Thoracic aorta (tissue), 2 donors: ENCODE results near the gene ENKD1. TPM values are rescaled to one million over a fixed set of nuclear protein-coding genes. Genes with fewer than 3 reads are reported as not detected.

Experiments used
- ATAC-seq: fragments of 150-250 bp; one replicate; pipeline ENCODE4 v1.8.0; 2017; ENCODE audit warnings: low read depth; ENCODE audit not compliant: insufficient number of reproducible peaks, low FRiP score
- DNase-seq: peaks from one replicate; pipeline ENCODE4 v3.0.0-alpha.2; 2020; ENCODE audit warnings: low spot score
- H3K27ac ChIP-seq, 2 donors: fragments of 200-600 bp; sonication (generic); 1 replicate in 1 of 2; 2 replicates in 1 of 2; pipeline ENCODE4 v1.5.1; 2016; ENCODE audit warnings: mild to moderate bottlenecking in 2 of 2, moderate library complexity in 2 of 2
- H3K27me3 ChIP-seq: fragments of 200-600 bp; sonication (generic); replicated peaks from 2 replicates; pipeline ENCODE4 v1.6.0; 2016; ENCODE audit warnings: mild to moderate bottlenecking; ENCODE audit not compliant: insufficient read depth
- H3K36me3 ChIP-seq: fragments of 200-600 bp; sonication (generic); one replicate; pipeline ENCODE4 v1.5.1; 2016
- H3K4me1 ChIP-seq, 2 donors: fragments of 200-600 bp; sonication (generic); 1 replicate in 1 of 2; 2 replicates in 1 of 2; pipeline versions ENCODE4 v1.5.1 to v1.6.0; 2016; ENCODE audit warnings: low read depth in 2 of 2, mild to moderate bottlenecking in 1 of 2; ENCODE audit not compliant: control insufficient read depth in 1 of 2
- H3K4me3 ChIP-seq: fragments of 200-600 bp; sonication (generic); 2 replicates; pipeline ENCODE4 v1.5.1; 2016; ENCODE audit warnings: mild to moderate bottlenecking
- H3K9me3 ChIP-seq: fragments of 200-600 bp; sonication (generic); 2 replicates; pipeline ENCODE4 v1.5.1; 2016
- CTCF ChIP-seq: fragments of 200-600 bp; sonication (generic); IDR thresholded peaks from one replicate; pipeline ENCODE4 v1.5.1; 2019; ENCODE audit warnings: antibody characterized with exemption
- total RNA-seq, 2 donors: library from RNA; depleted of rRNA; stranded (reverse); fragments of >200 nt; gene quantifications; one replicate each; pipeline versions ENCODE4 v1.1.0 to v1.2.3, GENCODE V29; 2016

The ENKD1 gene
- total RNA-seq, 2 donors from 2014 or later = 15.4 to 17.6 TPM

- H3K9me3 ChIP-seq = no peaks in the 10 kb centered on the region
- ATAC-seq (no peak), DNase-seq (no peak)
- peaks cover 4 to 9% of the 10 kb centered on the region in 2 donors for H3K4me1 ChIP-seq
- TF ChIP-seq CTCF = no peak
- H3K27me3 ChIP-seq = no peaks in the 10 kb centered on the region
- no peak overlapping the region for H3K27ac ChIP-seq
- no peak overlapping the region for H3K4me3 ChIP-seq
- no peaks in the 10 kb centered on the region for H3K36me3 ChIP-seq
Observed at GRCh38 chr16:67672306-67672705, 5.8 kb upstream of the ENKD1 start.

DNA sequence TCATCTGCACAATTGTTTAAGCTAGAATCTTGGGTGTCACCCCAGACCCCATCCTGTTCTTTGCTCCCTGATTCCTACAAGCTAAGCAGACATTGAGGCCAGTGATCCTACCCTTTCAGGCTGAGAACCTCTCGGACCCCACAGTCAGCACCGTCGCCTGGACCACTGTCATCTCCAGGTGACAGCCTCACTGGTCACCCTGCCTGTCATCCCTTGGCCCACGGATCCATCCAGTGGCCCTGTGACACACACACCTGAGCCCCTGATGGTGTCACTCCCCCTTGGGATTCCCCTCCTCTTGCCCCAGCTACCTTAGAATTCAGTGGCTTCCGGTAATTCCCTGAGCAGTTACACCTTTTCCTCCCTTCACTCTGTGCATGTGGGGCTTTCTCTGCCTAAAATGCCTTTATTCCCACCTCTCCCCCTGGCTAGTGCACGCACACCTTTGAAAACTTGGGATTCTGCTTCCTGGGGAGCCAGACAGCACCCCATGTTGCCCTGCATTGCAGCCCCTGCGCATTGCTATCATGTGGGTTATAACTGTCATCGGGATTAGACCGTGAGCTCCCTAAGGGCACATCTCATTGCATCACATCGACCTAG is 3.0 kb upstream of the ENKD1 start:
- Histone ChIP-seq H3K4me1 (peaks cover 14 to 24% of the 10 kb centered on the region in 2 donors), H3K36me3 (no peaks in the 10 kb centered on the region)
- no peak for TF ChIP-seq CTCF

GRCh38 chr16:67668495-67669157 is 2.1 kb upstream of the ENKD1 start:
- no peak for TF ChIP-seq CTCF
- no peak for DNase-seq
- Histone ChIP-seq H3K4me1 (peaks cover 14 to 24% of the 10 kb centered on the region in 2 donors), H3K9me3 (no peaks in the 10 kb centered on the region), H3K27me3 (no peaks in the 10 kb centered on the region), H3K27ac (peak overlapping the region in 1 of 2 donors; percentile 53), H3K36me3 (no peaks in the 10 kb centered on the region), H3K4me3 (no peak overlapping the region)
- ATAC-seq = no peak

More for the DNA sequence above, 3.0 kb upstream of the ENKD1 start:
- no peak overlapping the region for H3K27ac ChIP-seq
- DNase-seq = no peak
- H3K27me3 ChIP-seq = no peaks in the 10 kb centered on the region
- no peak overlapping the region for H3K4me3 ChIP-seq
- no peaks in the 10 kb centered on the region for H3K9me3 ChIP-seq
- no peak for ATAC-seq

- Histone ChIP-seq H3K4me1 (peaks cover 14 to 24% of the 10 kb centered on the region in 2 donors), H3K27ac (peak overlapping the region; percentile 81 to 90), H3K9me3 (no peaks in the 10 kb centered on the region), H3K4me3 (peak overlapping the region; percentile 92), H3K36me3 (no peaks in the 10 kb centered on the region), H3K27me3 (no peaks in the 10 kb centered on the region)
- peak; percentile 92 for TF ChIP-seq CTCF
- ATAC-seq (peak; percentile 73), DNase-seq (peak; percentile 54)
Observed at GRCh38 chr16:67667817-67668494, 1.4 kb upstream of the ENKD1 start.

DNA sequence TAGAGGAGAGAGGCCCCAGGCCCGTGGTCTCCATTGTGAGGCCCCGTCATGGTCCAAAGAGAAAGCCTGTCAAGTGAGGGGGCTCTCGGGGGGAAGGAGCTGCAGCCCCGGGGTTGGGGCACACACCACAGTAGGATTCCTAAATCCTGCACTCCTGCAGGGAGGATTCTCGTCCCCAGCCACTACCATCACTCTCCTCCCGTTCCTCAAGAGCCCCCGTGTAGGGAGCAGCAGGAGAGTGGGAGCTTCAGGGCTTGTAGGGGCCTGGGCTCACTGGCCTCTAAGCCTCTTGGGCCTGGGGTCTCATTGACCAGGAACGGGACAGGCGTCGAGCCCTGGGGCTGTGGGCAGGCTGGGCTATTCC is 885 bp upstream of the ENKD1 start:
- H3K4me3 ChIP-seq = peak overlapping the region; percentile 92
- DNase-seq (no peak), ATAC-seq (no peak)
- H3K27ac ChIP-seq = peak overlapping the region; percentile 81 to 90
- TF ChIP-seq CTCF = no peak
- no peaks in the 10 kb centered on the region for H3K27me3 ChIP-seq
- peaks cover 14 to 24% of the 10 kb centered on the region in 2 donors for H3K4me1 ChIP-seq
- H3K9me3 ChIP-seq = no peaks in the 10 kb centered on the region
- no peaks in the 10 kb centered on the region for H3K36me3 ChIP-seq
